ENCODE results near the gene RAC3. TPM values are rescaled to one million over a fixed set of nuclear protein-coding genes. Genes with fewer than 3 reads are reported as not detected.

RAC3 gene
- total RNA-seq, 2 experiments from 2014 or later = 9.6 to 10.6 TPM

- Mint-ChIP-seq H3K4me3 (no peak overlapping the region), H3K4me1 (no peaks in the 10 kb centered on the region), H3K36me3 (ENCODE audit: low read depth) (no peaks in the 10 kb centered on the region), H3K9me3 (ENCODE audit: low read depth) (no peaks in the 10 kb centered on the region), H3K27ac (no peak overlapping the region), H3K27me3 (no peaks in the 10 kb centered on the region)
- DNase-seq (no peak), ATAC-seq (no peak)
- CTCF ChIA-PET = interaction anchor here (0.6 kb wide), 2 partner anchors 10 to 130 kb away, joined by 3 read pairs; no protein-coding TSS in a partner anchor
- intact Hi-C loops (cut with DNase I, micrococcal nuclease) = no loop called here
- POLR2A ChIA-PET = interaction anchor here (0.6 kb wide), 1 partner anchor 32 kb away, joined by 5 read pairs; no protein-coding TSS in a partner anchor
Measured at GRCh38 chr17:82010575-82011525, 20.6 kb upstream of the RAC3 start.

- ATAC-seq (no peak), DNase-seq (no peak)
- H3K36me3 Mint-ChIP-seq (ENCODE audit: low read depth) = no peaks in the 10 kb centered on the region
- no peaks in the 10 kb centered on the region for H3K4me1 Mint-ChIP-seq
- H3K27ac Mint-ChIP-seq = no peak overlapping the region
- H3K27me3 Mint-ChIP-seq = no peaks in the 10 kb centered on the region
- CTCF ChIA-PET = interaction anchor here (0.6 kb wide), 1 partner anchor 9 kb away, joined by 3 read pairs; no protein-coding TSS in a partner anchor
- H3K4me3 Mint-ChIP-seq = no peak overlapping the region
- intact Hi-C loops (cut with DNase I, micrococcal nuclease) = no loop called here
- POLR2A ChIA-PET = interaction anchor here (0.6 kb wide), 1 partner anchor 33 kb away, joined by 5 read pairs; no protein-coding TSS in a partner anchor
- no peaks in the 10 kb centered on the region for H3K9me3 Mint-ChIP-seq (ENCODE audit: low read depth)
Measured at GRCh38 chr17:82011617-82012187, 19.8 kb upstream of the RAC3 start.

- intact Hi-C loops (cut with DNase I, micrococcal nuclease) = no loop called here
- Mint-ChIP-seq H3K27me3 (no peaks in the 10 kb centered on the region), H3K4me1 (no peaks in the 10 kb centered on the region), H3K36me3 (ENCODE audit: low read depth) (no peaks in the 10 kb centered on the region), H3K4me3 (no peak overlapping the region), H3K27ac (no peak overlapping the region), H3K9me3 (ENCODE audit: low read depth) (no peaks in the 10 kb centered on the region)
- ChIA-PET POLR2A (no interaction called here), CTCF (no interaction called here)
- ATAC-seq = no peak
- no peak for DNase-seq
Measured at GRCh38 chr17:82012261-82012639, 19.2 kb upstream of the RAC3 start.

GRCh38 chr17:82012640-82013295 is 18.7 kb upstream of the RAC3 start:
- no peaks in the 10 kb centered on the region for H3K36me3 Mint-ChIP-seq (ENCODE audit: low read depth)
- intact Hi-C loops (cut with DNase I, micrococcal nuclease) = no loop called here
- DNase-seq = no peak
- no peak overlapping the region for H3K4me3 Mint-ChIP-seq
- no peaks in the 10 kb centered on the region for H3K27me3 Mint-ChIP-seq
- no peaks in the 10 kb centered on the region for H3K9me3 Mint-ChIP-seq (ENCODE audit: low read depth)
- no peak for ATAC-seq
- POLR2A ChIA-PET = no interaction called here
- no peaks in the 10 kb centered on the region for H3K4me1 Mint-ChIP-seq
- H3K27ac Mint-ChIP-seq = no peak overlapping the region
- CTCF ChIA-PET = no interaction called here

GRCh38 chr17:82013341-82013740 is 18.1 kb upstream of the RAC3 start:
- intact Hi-C loops (cut with DNase I, micrococcal nuclease) = no loop called here
- CTCF ChIA-PET = no interaction called here
- no peaks in the 10 kb centered on the region for H3K27me3 Mint-ChIP-seq
- H3K4me3 Mint-ChIP-seq = no peak overlapping the region
- POLR2A ChIA-PET = no interaction called here
- no peaks in the 10 kb centered on the region for H3K9me3 Mint-ChIP-seq (ENCODE audit: low read depth)
- no peaks in the 10 kb centered on the region for H3K4me1 Mint-ChIP-seq
- ATAC-seq (no peak), DNase-seq (no peak)
- H3K27ac Mint-ChIP-seq = no peak overlapping the region
- no peaks in the 10 kb centered on the region for H3K36me3 Mint-ChIP-seq (ENCODE audit: low read depth)

GRCh38 chr17:82013772-82014321 is 17.6 kb upstream of the RAC3 start:
- ATAC-seq = no peak
- intact Hi-C loops (cut with DNase I, micrococcal nuclease) = no loop called here
- CTCF ChIA-PET = no interaction called here

GRCh38 chr17:82014432-82014831 is 17.0 kb upstream of the RAC3 start:
- H3K4me3 Mint-ChIP-seq = no peak overlapping the region
- ChIA-PET CTCF (no interaction called here), POLR2A (no interaction called here)

More at GRCh38 chr17:82013772-82014321, 17.6 kb upstream of the RAC3 start:
- Mint-ChIP-seq H3K4me3 (no peak overlapping the region), H3K9me3 (ENCODE audit: low read depth) (no peaks in the 10 kb centered on the region), H3K36me3 (ENCODE audit: low read depth) (no peaks in the 10 kb centered on the region), H3K27me3 (no peaks in the 10 kb centered on the region), H3K27ac (no peak overlapping the region), H3K4me1 (no peaks in the 10 kb centered on the region)
- no peak for DNase-seq
- POLR2A ChIA-PET = no interaction called here

GRCh38 chr17:82014971-82015310 is 16.5 kb upstream of the RAC3 start:
- POLR2A ChIA-PET = no interaction called here
- CTCF ChIA-PET = interaction anchor here (0.5 kb wide), 1 partner anchor 710 kb away, joined by 3 read pairs; no protein-coding TSS in a partner anchor
- H3K27me3 Mint-ChIP-seq = no peaks in the 10 kb centered on the region
- DNase-seq (no peak), ATAC-seq (no peak)
- H3K9me3 Mint-ChIP-seq (ENCODE audit: low read depth) = no peaks in the 10 kb centered on the region
- no peaks in the 10 kb centered on the region for H3K36me3 Mint-ChIP-seq (ENCODE audit: low read depth)
- H3K4me3 Mint-ChIP-seq = no peak overlapping the region
- H3K27ac Mint-ChIP-seq = no peak overlapping the region
- H3K4me1 Mint-ChIP-seq = no peaks in the 10 kb centered on the region
- intact Hi-C loops (cut with DNase I, micrococcal nuclease) = no loop called here

More at GRCh38 chr17:82014432-82014831, 17.0 kb upstream of the RAC3 start:
- Mint-ChIP-seq H3K4me1 (no peaks in the 10 kb centered on the region), H3K9me3 (ENCODE audit: low read depth) (no peaks in the 10 kb centered on the region), H3K36me3 (ENCODE audit: low read depth) (no peaks in the 10 kb centered on the region), H3K27ac (no peak overlapping the region), H3K27me3 (no peaks in the 10 kb centered on the region)
- intact Hi-C loops (cut with DNase I, micrococcal nuclease) = no loop called here
- ATAC-seq = no peak
- DNase-seq = no peak

GRCh38 chr17:82015311-82015971 is 16.0 kb upstream of the RAC3 start:
- Mint-ChIP-seq H3K4me3 (no peak overlapping the region), H3K36me3 (ENCODE audit: low read depth) (no peaks in the 10 kb centered on the region), H3K27ac (no peak overlapping the region), H3K4me1 (peaks cover 2% of the 10 kb centered on the region), H3K9me3 (ENCODE audit: low read depth) (no peaks in the 10 kb centered on the region), H3K27me3 (no peaks in the 10 kb centered on the region)
- DNase-seq (no peak), ATAC-seq (no peak)
- intact Hi-C loops (cut with DNase I, micrococcal nuclease) = no loop called here
- ChIA-PET CTCF (interaction anchor here (0.5 to 1.0 kb wide), 3 partner anchors 24 to 710 kb away, joined by 3 to 7 read pairs (median 3); no protein-coding TSS in a partner anchor), POLR2A (no interaction called here)

GRCh38 chr17:82016061-82016874 is 15.2 kb upstream of the RAC3 start:
- H3K4me3 Mint-ChIP-seq = no peak overlapping the region
- POLR2A ChIA-PET = no interaction called here
- ATAC-seq (no peak), DNase-seq (no peak)
- intact Hi-C loops (cut with DNase I, micrococcal nuclease) = no loop called here
- peaks cover 5% of the 10 kb centered on the region for H3K4me1 Mint-ChIP-seq
- no peak overlapping the region for H3K27ac Mint-ChIP-seq
- no peaks in the 10 kb centered on the region for H3K27me3 Mint-ChIP-seq
- no peaks in the 10 kb centered on the region for H3K36me3 Mint-ChIP-seq (ENCODE audit: low read depth)
- CTCF ChIA-PET = interaction anchor here (0.5 to 1.0 kb wide), 2 partner anchors 25 to 56 kb away, joined by 3 to 7 read pairs; no protein-coding TSS in a partner anchor
- no peaks in the 10 kb centered on the region for H3K9me3 Mint-ChIP-seq (ENCODE audit: low read depth)

All from activated CD4-positive, alpha-beta T cell treated with anti-CD3 and anti-CD28 coated beads for 36 hours (primary cell).